ENCODE data around the gene PTPRE. TPM values are rescaled to one million over a fixed set of nuclear protein-coding genes. Genes with fewer than 3 reads are reported as not detected.
A peak's percentile ranks its signal among the peaks of the same experiment; 100 is the strongest.

The PTPRE gene
- total RNA-seq, 1 donor from 2014 or later: 2.4 TPM

GRCh38 chr10:127911867-127912257, 5.0 kb downstream of the PTPRE start:
- Mint-ChIP-seq H3K27me3 (peaks cover 40% of the 10 kb centered on the region), H3K36me3 (ENCODE audit: insufficient read depth) (no peaks in the 10 kb centered on the region), H3K27ac (no peak overlapping the region), H3K9me3 (ENCODE audit: low read depth) (no peaks in the 10 kb centered on the region), H3K4me1 (ENCODE audit: low read depth) (peaks cover 1% of the 10 kb centered on the region), H3K4me3 (ENCODE audit: low read depth) (no peak overlapping the region)
- TF ChIP-seq, protein P1, sequence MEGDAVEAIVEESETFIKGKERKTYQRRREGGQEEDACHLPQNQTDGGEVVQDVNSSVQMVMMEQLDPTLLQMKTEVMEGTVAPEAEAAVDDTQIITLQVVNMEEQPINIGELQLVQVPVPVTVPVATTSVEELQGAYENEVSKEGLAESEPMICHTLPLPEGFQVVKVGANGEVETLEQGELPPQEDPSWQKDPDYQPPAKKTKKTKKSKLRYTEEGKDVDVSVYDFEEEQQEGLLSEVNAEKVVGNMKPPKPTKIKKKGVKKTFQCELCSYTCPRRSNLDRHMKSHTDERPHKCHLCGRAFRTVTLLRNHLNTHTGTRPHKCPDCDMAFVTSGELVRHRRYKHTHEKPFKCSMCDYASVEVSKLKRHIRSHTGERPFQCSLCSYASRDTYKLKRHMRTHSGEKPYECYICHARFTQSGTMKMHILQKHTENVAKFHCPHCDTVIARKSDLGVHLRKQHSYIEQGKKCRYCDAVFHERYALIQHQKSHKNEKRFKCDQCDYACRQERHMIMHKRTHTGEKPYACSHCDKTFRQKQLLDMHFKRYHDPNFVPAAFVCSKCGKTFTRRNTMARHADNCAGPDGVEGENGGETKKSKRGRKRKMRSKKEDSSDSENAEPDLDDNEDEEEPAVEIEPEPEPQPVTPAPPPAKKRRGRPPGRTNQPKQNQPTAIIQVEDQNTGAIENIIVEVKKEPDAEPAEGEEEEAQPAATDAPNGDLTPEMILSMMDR (IDR thresholded peaks at IDR 0.05; ENCODE audit: unreplicated experiment): no peak
- no peak for DNase-seq (ENCODE audit: low spot score, unreplicated experiment)

GRCh38 chr10:127912607-127913367, 5.9 kb downstream of the PTPRE start:
- peaks cover 42% of the 10 kb centered on the region for H3K27me3 Mint-ChIP-seq
- no peaks in the 10 kb centered on the region for H3K9me3 Mint-ChIP-seq (ENCODE audit: low read depth)
- H3K4me3 Mint-ChIP-seq (ENCODE audit: low read depth): no peak overlapping the region
- peaks cover 1% of the 10 kb centered on the region for H3K4me1 Mint-ChIP-seq (ENCODE audit: low read depth)
- DNase-seq (ENCODE audit: low spot score, unreplicated experiment): no peak
- H3K36me3 Mint-ChIP-seq (ENCODE audit: insufficient read depth): no peaks in the 10 kb centered on the region
- TF ChIP-seq, protein P1 (IDR thresholded peaks at IDR 0.05; ENCODE audit: unreplicated experiment): no peak
- H3K27ac Mint-ChIP-seq: no peak overlapping the region

DNA sequence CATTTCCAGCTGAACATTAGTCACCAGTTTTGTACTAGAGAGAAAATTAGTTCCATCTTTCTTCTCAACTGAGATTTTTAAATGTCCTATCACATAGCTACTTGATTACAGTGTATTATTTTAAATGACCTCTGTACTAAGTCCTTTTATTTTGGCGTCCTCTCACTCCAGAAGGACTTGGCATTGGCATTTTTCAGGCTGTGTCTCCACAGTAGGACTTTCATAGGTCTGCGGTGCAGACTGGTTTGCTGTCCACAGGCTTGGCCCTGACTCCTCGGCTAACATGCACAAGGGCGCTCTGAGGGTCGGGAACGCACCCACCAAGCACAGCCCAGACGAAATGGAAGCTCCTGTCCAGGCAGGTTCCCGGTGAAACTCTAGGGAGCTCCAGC, 6.5 kb downstream of the PTPRE start:
- Mint-ChIP-seq H3K4me1 (ENCODE audit: low read depth) (peaks cover 1% of the 10 kb centered on the region), H3K36me3 (ENCODE audit: insufficient read depth) (no peaks in the 10 kb centered on the region), H3K27ac (no peak overlapping the region), H3K27me3 (peaks cover 36% of the 10 kb centered on the region), H3K9me3 (ENCODE audit: low read depth) (no peaks in the 10 kb centered on the region), H3K4me3 (ENCODE audit: low read depth) (no peak overlapping the region)
- DNase-seq (ENCODE audit: low spot score, unreplicated experiment): no peak
- TF ChIP-seq, protein P1 (IDR thresholded peaks at IDR 0.05; ENCODE audit: unreplicated experiment): no peak

DNA sequence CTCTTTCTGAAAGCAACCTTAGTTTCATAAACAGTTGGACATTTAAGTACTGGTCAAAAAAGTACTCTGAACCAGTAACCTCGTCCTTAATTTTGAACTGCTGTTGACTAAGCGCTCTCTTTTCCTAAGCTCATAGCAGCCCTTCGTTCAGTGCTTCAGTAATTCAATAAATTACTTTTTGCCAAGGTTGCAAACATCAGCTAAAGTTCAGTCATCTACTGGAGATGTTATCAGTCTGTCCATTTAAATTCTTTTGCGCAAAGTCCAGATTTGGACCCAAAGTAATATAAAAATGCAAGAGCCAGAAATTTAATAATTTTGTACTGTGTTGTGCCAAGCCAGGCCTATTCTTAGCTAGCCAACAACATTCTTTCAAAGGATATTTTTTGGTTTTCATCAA, 8.4 kb downstream of the PTPRE start:
- Mint-ChIP-seq H3K27me3 (peaks cover 28% of the 10 kb centered on the region), H3K27ac (no peak overlapping the region), H3K4me1 (ENCODE audit: low read depth) (peaks cover 1% of the 10 kb centered on the region), H3K9me3 (ENCODE audit: low read depth) (no peaks in the 10 kb centered on the region), H3K36me3 (ENCODE audit: insufficient read depth) (no peaks in the 10 kb centered on the region), H3K4me3 (ENCODE audit: low read depth) (no peak overlapping the region)
- TF ChIP-seq, protein P1 (IDR thresholded peaks at IDR 0.05; ENCODE audit: unreplicated experiment): no peak
- no peak for DNase-seq (ENCODE audit: low spot score, unreplicated experiment)

GRCh38 chr10:127916826-127917225, 9.9 kb downstream of the PTPRE start:
- Mint-ChIP-seq H3K9me3 (ENCODE audit: low read depth) (no peaks in the 10 kb centered on the region), H3K36me3 (ENCODE audit: insufficient read depth) (no peaks in the 10 kb centered on the region), H3K4me1 (ENCODE audit: low read depth) (peaks cover 1% of the 10 kb centered on the region), H3K4me3 (ENCODE audit: low read depth) (no peak overlapping the region), H3K27ac (no peak overlapping the region), H3K27me3 (peaks cover 36% of the 10 kb centered on the region)
- no peak for DNase-seq (ENCODE audit: low spot score, unreplicated experiment)
- TF ChIP-seq, protein P1 (IDR thresholded peaks at IDR 0.05; ENCODE audit: unreplicated experiment): peak; percentile 31

All from progenitor cell of endocrine pancreas (in vitro differentiated cells).